ENCODE measurements around the gene RPA1. TPM values are rescaled to one million over a fixed set of nuclear protein-coding genes. Genes with fewer than 3 reads are reported as not detected.

Gene RPA1
- total RNA-seq (10 to 100 TPM; 38.6 to 38.7 TPM), total RNA-seq (23.1 to 171 (median 76.9) reads per million in 172 experiments)
- polyA plus RNA-seq (2013, experiment 1 of 2) = 62.6 TPM
- polyA plus RNA-seq (2013, experiment 2 of 2) = 65.5 TPM

- Histone ChIP-seq H3K36me3 (ENCODE audit: insufficient read depth, low read length) (peaks cover 20% of the 10 kb centered on the region), H3K27me3 (ENCODE audit: control insufficient read depth in 1 of 2, insufficient read depth in 2 of 2, low read length in 2 of 2) (no peaks in the 10 kb centered on the region), H3K9me3 (ENCODE audit: control insufficient read depth in 1 of 2, insufficient read depth in 1 of 2, low read length in 2 of 2) (no peaks in the 10 kb centered on the region), H3K4me3 (ENCODE audit: low read length) (peak within 1 kb of the TSS; percentile 87), H3K4me1 (ENCODE audit: insufficient read depth, low read length) (peaks cover 51% of the 10 kb centered on the region), H3K27ac (ENCODE audit: low read depth in 1 of 2, low read length in 2 of 2) (peak within 1 kb of the TSS; percentile 61 to 81)
- DNase-seq = peak; percentile 71 to 95 (median 84)
- ChIA-PET CTCF (interaction anchor here (0.8 to 1.4 kb wide), 3 partner anchors 36 to 181 kb away, joined by 3 to 7 read pairs (median 7); partner anchors contain the start of gene RILP), POLR2A (interaction anchor here (0.6 to 2.9 kb wide), 16 partner anchors 10 to 474 kb away, joined by 3 to 21 read pairs (median 6); partner anchors contain the start of genes RILP, RTN4RL1, SMG6 and SRR)
- Mint-ChIP-seq H3K27me3 (no peaks in the 10 kb centered on the region), H3K27ac (peak within 1 kb of the TSS; percentile 90), H3K36me3 (ENCODE audit: low read depth) (peaks cover 68% of the 10 kb centered on the region), H3K4me3 (peak within 1 kb of the TSS; percentile 99), H3K4me1 (ENCODE audit: low read depth) (peaks cover 66% of the 10 kb centered on the region), H3K9me3 (no peaks in the 10 kb centered on the region)
- ATAC-seq (ENCODE audit: poor library complexity) = peak; percentile 98
- intact Hi-C loops (cut with DNase I, micrococcal nuclease) = loop anchor here (1.0 to 5.0 kb wide), 7 partner anchors 43 to 473 kb away; partner anchors contain the start of genes OVCA2 (in 1 of the 2), SERPINF1 (in 1 of the 2), SMG6 (in 1 of the 2) and SRR (in 1 of the 2)
- TF ChIP-seq CTCF (IDR thresholded peaks at IDR 0.05) = no peak
Measured at GRCh38 chr17:1829592-1830257, at the start of gene RPA1, which contains the start of gene SMYD4. TSS of gene RPA1 (plus strand) at chr17:1830005. CDS start at chr17:1830094, 89 bp downstream. TSS of gene SMYD4 (minus strand) at chr17:1829902. CDS start at chr17:1827994, 1,908 bp downstream.

GRCh38 chr17:1782171-1782567 lies 47.6 kb upstream of the RPA1 start:
- H3K4me1 ChIP-seq (ENCODE audit: insufficient read depth, low read length) = peaks cover 10% of the 10 kb centered on the region
- POLR2A ChIA-PET = interaction anchor here (3.5 kb wide), 1 partner anchor 19 kb away, joined by 33 read pairs; the partner anchor contains the start of gene SERPINF1
- intact Hi-C loops (cut with DNase I, micrococcal nuclease) = loop anchor here in 1 of 2 experiments (5.0 kb wide), 1 partner anchor 60 kb away; the partner anchor contains the start of gene WDR81
- DNase-seq = no peak
- no peak overlapping the region for H3K27ac ChIP-seq (ENCODE audit: low read depth in 1 of 2, low read length in 2 of 2)
- Mint-ChIP-seq H3K27me3 (no peaks in the 10 kb centered on the region), H3K4me1 (ENCODE audit: low read depth) (peaks cover 10% of the 10 kb centered on the region), H3K36me3 (ENCODE audit: low read depth) (peaks cover 75% of the 10 kb centered on the region), H3K9me3 (no peaks in the 10 kb centered on the region), H3K27ac (no peak overlapping the region), H3K4me3 (no peak overlapping the region)
- no peak for TF ChIP-seq CTCF (IDR thresholded peaks at IDR 0.05)
- no peak for ATAC-seq (ENCODE audit: poor library complexity)
- no peaks in the 10 kb centered on the region for H3K9me3 ChIP-seq (ENCODE audit: control insufficient read depth in 1 of 2, insufficient read depth in 1 of 2, low read length in 2 of 2)
- CTCF ChIA-PET = no interaction called here
- H3K27me3 ChIP-seq (ENCODE audit: control insufficient read depth in 1 of 2, insufficient read depth in 2 of 2, low read length in 2 of 2) = no peaks in the 10 kb centered on the region
- H3K4me3 ChIP-seq (ENCODE audit: low read length) = no peak overlapping the region
- H3K36me3 ChIP-seq (ENCODE audit: insufficient read depth, low read length) = peaks cover 61% of the 10 kb centered on the region

GRCh38 chr17:1783271-1783670 lies 46.5 kb upstream of the RPA1 start:
- peaks cover 59% of the 10 kb centered on the region for H3K36me3 ChIP-seq (ENCODE audit: insufficient read depth, low read length)

More at GRCh38 chr17:1783271-1783670, 46.5 kb upstream of the RPA1 start:
- intact Hi-C loops (cut with DNase I, micrococcal nuclease) = loop anchor here in 1 of 2 experiments (5.0 kb wide), 1 partner anchor 61 kb away; the partner anchor contains the start of gene WDR81
- H3K4me1 Mint-ChIP-seq (ENCODE audit: low read depth) = peaks cover 10% of the 10 kb centered on the region
- Histone ChIP-seq H3K27ac (ENCODE audit: low read depth in 1 of 2, low read length in 2 of 2) (peak overlapping the region in 1 of 2 donors; percentile 14), H3K4me1 (ENCODE audit: insufficient read depth, low read length) (peaks cover 10% of the 10 kb centered on the region), H3K4me3 (ENCODE audit: low read length) (no peak overlapping the region), H3K27me3 (ENCODE audit: control insufficient read depth in 1 of 2, insufficient read depth in 2 of 2, low read length in 2 of 2) (no peaks in the 10 kb centered on the region), H3K9me3 (ENCODE audit: control insufficient read depth in 1 of 2, insufficient read depth in 1 of 2, low read length in 2 of 2) (no peaks in the 10 kb centered on the region)
- POLR2A ChIA-PET = interaction anchor here (0.5 to 3.5 kb wide), 13 partner anchors 9 to 335 kb away, joined by 3 to 33 read pairs (median 5); partner anchors contain the start of gene SERPINF1
- no peaks in the 10 kb centered on the region for H3K27me3 Mint-ChIP-seq
- CTCF ChIA-PET = interaction anchor here (0.6 to 1.9 kb wide), 5 partner anchors 18 to 134 kb away, joined by 3 to 11 read pairs (median 4); no protein-coding TSS in a partner anchor
- H3K9me3 Mint-ChIP-seq = no peaks in the 10 kb centered on the region
- H3K27ac Mint-ChIP-seq = peak overlapping the region; percentile 76
- no peak for TF ChIP-seq CTCF (IDR thresholded peaks at IDR 0.05)
- H3K36me3 Mint-ChIP-seq (ENCODE audit: low read depth) = peaks cover 72% of the 10 kb centered on the region
- peak in 1 of 14 experiments; percentile 42 for DNase-seq
- ATAC-seq (ENCODE audit: poor library complexity) = no peak
- H3K4me3 Mint-ChIP-seq = no peak overlapping the region

Data from CD4-positive, alpha-beta T cell (primary cell).